ENCODE data around the gene HOXA7.

- no peak for TF ChIP-seq POLR2A (IDR thresholded peaks at IDR 0.05)
- TF ChIP-seq CTCF (IDR thresholded peaks at IDR 0.05), result no peak
Observed at GRCh38 chr7:27132978-27133377, 23.5 kb downstream of the HOXA7 start.

Measured in Peyer's patch (tissue), 4 donors.